HG03457 (cell line): ENCODE results near the gene TRIM26.
"Not testable (repeated sequence)": the region's sequence is repeated elsewhere in the genome, so short reads cannot be mapped to it uniquely, and the experiment has no call there.

Source experiments
- ATAC-seq: cut with Tn5 transposase; IDR thresholded peaks from one replicate; pipeline ENCODE4 v1.9.1; 2021; ENCODE audit warnings: moderate number of reproducible peaks; ENCODE audit not compliant: unreplicated experiment

Gene TRIM26

DNA sequence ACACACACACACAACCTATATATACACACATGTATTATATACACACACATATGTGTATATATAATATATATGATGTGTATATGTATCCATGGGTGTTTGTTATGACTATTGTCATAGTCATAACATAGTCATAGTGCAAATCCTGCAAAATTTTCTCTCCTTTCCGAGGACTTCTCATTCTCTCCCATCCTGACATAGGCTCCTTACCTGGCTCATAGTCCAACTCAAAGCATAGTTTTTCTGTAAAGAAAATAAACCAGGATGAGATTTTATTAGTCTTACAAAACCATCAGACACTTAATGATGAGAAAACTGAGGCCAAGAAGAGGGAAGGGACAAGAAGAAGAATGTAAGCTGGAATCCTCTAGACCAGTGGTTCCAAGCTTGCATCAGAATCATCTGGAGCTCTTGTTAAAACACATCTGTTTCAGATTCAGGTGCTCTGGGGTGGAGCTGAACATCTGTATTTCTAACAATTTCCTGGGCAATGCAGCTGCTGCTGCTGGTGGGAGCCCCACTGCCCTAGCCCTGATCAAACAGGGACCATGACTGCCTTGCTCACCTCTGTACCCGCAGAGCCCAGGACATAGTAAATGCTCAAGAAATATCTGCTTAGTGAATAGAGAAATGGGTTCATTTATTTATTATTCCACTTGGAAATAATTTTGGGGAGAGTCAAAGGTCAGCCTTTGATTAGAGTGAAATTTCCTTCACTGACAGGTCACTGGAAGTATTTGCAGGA is 57.5 kb downstream of the TRIM26 start:
- ATAC-seq: no peak

- ATAC-seq: no peak
These were observed 58.3 kb downstream of the TRIM26 start for GRCh38 chr6:30154709-30155519.

- no peak for ATAC-seq
These were observed 59.1 kb downstream of the TRIM26 start for GRCh38 chr6:30154061-30154460.

DNA sequence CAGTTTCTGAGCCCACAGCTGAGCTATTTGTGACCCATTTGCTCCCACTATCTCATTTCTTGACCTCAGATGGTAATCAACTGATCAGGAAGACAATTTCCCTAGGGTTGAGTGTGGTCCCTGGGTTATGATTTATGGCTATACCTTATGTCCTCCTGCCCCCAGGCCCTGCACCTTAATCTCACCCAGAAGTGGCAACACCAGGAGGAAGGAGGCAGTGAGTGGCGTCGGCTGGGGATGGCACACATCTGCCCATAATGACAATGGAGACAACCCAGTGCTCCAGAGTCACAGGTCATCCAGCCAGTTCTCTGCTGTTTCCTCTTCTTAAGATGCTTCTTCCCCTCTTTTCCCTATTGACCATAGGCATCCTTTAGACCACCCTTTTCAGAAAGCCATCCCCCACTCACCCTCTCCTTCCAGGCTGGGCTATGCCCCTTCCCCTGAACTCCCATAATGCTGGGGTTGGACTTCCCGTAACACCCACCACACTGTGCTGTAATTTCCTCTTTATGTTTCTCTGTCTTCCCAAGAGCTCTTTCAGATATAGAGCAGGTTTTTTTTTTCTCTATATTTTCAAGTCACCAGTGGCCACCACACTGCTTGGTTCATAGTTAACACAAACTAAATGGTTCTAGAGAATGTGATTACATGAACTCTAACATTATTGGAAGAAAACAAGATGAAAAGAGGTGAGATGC is 60.1 kb downstream of the TRIM26 start:
- ATAC-seq: no peak

- ATAC-seq: no peak
These were observed 61.1 kb downstream of the TRIM26 start for GRCh38 chr6:30152016-30152673.

DNA sequence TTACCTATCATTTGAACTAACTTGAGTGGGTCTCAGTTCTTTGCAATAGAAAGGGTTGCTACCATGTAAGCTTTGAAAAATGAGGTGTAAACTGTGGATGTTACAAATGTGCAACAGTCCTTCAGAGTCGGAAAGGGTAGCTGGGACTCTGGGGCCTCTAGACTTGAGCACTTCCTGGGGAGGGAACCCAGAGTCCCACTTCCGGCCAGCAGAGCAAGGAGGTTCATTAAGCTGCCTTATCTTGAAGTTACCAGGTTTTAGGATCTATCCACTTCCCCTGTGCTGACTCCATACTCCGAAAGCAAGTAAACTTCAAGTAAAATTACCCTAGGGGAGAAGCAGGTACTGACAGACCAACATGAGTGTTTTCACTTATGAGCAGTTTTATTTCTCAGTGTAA is 61.6 kb downstream of the TRIM26 start:
- no peak for ATAC-seq

DNA sequence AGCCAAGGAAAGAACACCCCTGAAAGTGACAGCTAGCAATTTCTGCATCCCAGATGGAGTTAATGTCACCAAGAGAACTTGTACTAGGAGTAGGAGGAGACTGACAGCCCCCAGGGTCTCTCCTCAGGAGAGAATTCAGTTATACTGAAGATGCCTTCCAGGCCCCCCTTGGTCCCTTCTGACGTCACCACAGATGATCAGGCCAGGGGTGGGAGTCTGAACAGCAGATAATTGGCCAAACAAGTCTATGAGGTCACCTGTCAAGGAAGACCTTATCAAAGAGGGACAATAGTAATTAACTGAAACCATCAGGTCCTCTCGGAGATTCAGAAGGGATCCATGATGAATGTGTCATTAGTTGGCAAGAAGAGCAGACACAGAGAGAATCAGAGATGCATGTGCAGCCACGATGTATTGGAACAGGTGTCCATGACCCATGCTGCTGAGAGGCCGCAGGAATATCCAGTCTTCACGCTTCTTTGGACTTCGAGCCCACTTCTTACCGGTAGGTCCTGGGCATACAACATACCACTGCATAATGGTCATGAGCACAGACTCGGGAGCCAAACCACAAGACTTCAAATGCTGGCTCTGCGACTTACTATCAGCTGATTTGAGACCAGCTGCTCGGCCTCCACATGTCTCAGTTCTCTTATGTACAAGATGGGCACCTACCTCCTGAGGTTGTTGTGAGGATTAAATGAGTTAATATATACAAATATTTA is 62.4 kb downstream of the TRIM26 start:
- no peak for ATAC-seq

- no peak for ATAC-seq
These were observed 63.2 kb downstream of the TRIM26 start for GRCh38 chr6:30149858-30150550.

GRCh38 chr6:30149234-30149633 is 64.0 kb downstream of the TRIM26 start:
- no peak for ATAC-seq

DNA sequence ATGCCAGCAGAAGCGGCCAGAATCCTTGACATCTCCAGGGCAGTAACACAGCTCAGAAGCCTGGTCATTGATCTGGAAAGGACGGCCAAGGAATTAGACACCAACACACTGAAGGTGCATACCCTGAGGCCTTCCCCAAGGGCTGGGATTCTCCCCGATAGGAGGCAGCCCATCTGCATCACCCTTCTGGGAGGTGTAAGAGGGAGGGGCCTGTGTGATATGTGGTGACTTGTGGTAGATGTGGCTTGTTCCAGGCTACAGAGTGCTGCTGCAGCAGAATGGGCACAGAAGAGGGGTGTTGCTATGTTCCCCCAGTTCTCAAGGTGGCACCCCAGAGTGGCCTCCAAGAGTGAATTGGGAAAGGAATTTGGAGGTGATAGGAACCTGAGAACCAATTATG is 66.1 kb downstream of the TRIM26 start:
- ATAC-seq: no peak

DNA sequence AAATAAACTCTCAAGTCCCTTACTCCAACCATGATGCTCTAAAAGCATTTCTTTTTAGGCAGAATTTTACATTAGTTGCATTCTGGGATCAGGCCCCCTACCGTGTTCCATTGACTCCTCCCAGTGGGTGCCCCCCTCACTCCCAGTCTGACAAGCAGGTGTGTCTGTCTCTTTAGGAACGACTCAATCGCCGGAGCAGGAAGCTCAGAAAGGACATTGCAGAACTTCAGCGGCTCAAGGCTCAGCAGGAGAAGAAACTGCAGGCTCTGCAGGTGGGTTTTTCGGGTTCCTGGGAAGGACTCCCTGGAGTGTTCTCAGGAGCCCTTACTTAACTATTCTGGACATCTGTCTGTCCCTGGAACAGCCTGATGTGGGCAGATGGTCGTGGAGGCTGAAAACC is 67.4 kb downstream of the TRIM26 start:
- no peak for ATAC-seq

- ATAC-seq: no peak
These were observed 68.4 kb downstream of the TRIM26 start for GRCh38 chr6:30144811-30145210.

GRCh38 chr6:30143780-30144179 is 69.4 kb downstream of the TRIM26 start:
- no peak for ATAC-seq

DNA sequence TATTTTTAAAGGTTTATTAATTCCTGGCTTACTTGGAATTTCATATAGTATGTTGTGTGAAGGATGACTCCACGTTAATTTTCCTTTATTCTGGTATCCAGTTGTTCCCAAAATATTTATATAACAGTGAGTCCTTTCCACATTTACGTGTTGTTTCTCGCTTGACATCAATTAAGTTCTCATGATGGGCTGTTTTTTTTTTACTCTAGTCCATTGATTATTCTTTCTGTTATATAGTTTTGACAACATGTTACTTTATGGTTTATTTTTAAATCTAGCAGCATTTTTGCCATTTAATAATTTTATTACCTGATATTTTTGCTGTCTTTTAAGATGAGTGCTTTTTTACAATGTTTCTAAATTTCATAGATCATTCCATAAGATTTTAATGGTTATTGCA is 70.5 kb downstream of the TRIM26 start:
- ATAC-seq: no peak

DNA sequence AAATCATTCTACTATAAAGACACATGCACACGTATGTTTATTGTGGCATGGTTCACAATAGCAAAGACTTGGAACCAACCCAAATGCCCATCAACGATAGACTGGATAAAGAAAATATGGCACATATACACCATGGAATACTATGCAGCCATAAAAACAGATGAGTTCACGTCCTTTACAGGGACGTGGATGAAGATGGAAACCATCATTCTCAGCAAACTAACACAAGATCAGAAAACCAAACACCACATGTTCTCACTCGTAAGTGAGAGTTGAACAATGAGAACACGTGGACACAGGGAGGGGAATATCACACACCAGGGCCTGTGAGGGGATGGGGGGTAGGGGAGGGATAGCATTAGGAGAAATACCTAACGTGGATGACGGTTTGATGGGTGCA is 73.0 kb downstream of the TRIM26 start:
- ATAC-seq: not testable (repeated sequence)

- no peak for ATAC-seq
These were observed 76.5 kb downstream of the TRIM26 start for GRCh38 chr6:30136570-30137286.

DNA sequence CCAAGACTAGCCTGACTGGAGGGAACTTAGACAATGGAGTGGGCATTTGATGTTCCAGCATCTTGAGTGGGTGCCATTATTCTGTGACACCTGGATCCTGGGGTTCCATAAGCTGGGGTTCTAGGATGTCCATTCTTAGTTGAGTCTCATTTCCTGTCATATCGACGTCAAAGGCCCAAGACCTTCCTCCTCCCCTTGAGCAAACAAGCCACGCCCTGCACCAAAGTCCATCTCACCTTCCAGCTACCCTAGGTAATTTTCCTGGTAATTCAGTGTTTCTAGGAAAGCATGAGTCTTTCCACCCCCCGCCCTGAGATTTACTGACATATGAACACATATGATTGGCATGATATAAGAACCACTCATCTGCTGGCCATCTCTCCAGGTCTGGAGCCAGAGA is 77.4 kb downstream of the TRIM26 start, which contains the start of gene TRIM40:
Gene TRIM40 (plus strand): TSS at position 384 of the 400 bp plus-strand sequence. CDS start 897 bp downstream, outside the sequence.
- ATAC-seq: no peak

DNA sequence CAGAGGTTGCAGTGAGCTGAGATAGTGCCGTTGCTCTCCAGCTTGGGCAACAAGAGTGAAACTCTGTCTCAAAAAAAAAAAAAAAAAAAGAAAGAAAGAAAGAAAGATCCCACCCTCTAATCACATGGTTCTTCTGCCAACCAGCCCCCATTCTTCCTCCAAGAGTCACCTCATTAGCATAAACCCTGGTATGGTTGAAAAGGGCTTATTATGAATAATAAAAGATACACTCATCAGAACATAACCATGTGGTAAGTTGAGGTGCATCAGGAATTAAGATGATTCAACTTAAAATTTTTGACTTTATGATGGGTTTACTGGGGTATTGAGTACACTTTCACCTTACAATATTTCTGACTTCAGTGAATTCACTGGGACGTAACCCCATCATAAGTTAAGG is 78.1 kb downstream of the TRIM26 start:
- no peak for ATAC-seq
